GM12872 (cell line): Measurements from ENCODE around the gene RABGAP1.

Experiments
- TF ChIP-seq, protein P1 (sequence below): IDR thresholded peaks from 3 replicates; pipeline ENCODE4 v1.5.1; 2011; ENCODE audit warnings: low read depth, mild to moderate bottlenecking, low read length, moderate library complexity; ENCODE audit not compliant: insufficient read depth

Gene RABGAP1

DNA sequence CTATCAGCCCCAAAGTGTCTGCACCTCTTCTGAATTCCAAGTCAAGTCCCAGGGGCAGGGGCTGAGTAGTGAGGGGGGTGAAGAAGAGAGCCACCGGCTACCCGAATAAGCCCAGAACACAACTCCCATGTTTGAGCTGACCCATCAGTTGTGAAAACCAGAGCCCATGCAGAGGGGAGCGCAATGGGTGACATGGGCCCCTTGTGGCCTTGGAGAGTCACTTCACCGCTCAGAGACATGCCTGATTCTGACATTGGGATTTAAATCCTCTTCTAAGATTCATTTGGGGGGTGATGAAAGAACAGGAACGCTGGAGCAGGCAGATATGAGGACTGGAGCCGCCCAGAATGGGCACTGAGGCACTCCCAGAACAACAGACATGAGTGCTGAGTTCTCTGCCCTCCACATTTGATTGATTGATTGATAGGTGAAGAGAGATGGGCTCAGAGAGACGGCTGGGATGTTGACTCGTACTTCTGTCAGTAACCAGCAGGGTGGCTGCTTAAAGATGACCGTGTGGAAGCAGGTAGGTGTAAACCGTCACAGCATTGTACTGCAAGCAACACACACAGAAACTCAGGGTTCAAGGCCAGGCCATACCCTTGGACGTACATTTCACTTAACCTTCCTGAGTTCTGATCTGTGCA, 166.9 kb downstream of the RABGAP1 start:
- TF ChIP-seq, protein P1, sequence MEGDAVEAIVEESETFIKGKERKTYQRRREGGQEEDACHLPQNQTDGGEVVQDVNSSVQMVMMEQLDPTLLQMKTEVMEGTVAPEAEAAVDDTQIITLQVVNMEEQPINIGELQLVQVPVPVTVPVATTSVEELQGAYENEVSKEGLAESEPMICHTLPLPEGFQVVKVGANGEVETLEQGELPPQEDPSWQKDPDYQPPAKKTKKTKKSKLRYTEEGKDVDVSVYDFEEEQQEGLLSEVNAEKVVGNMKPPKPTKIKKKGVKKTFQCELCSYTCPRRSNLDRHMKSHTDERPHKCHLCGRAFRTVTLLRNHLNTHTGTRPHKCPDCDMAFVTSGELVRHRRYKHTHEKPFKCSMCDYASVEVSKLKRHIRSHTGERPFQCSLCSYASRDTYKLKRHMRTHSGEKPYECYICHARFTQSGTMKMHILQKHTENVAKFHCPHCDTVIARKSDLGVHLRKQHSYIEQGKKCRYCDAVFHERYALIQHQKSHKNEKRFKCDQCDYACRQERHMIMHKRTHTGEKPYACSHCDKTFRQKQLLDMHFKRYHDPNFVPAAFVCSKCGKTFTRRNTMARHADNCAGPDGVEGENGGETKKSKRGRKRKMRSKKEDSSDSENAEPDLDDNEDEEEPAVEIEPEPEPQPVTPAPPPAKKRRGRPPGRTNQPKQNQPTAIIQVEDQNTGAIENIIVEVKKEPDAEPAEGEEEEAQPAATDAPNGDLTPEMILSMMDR: no peak; the same call in 2 of the 3 replicates

DNA sequence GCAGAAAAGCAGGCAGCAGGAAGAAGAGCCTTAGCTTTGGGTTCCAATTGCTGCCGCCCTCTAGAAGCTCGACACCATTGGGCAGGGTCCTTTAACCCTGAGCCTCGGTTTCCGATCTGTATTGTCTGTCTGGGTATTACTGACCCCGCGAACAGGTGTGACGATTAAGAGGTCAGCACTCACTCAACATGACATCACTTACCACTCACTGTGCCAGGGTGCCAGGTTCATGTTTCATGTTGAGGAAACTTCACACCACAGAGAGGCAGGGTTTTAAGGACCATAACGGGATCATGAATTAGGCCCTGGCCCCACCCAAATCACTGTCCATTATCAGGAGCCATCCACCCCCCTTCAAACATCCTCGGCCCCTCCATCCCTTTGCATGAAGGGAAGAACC, 168.2 kb downstream of the RABGAP1 start:
- TF ChIP-seq, protein P1: no peak

GRCh38 chr9:123109540-123110279, 168.9 kb downstream of the RABGAP1 start:
- TF ChIP-seq, protein P1: no peak

- TF ChIP-seq, protein P1: no peak
Measured at GRCh38 chr9:123111427-123112014, 170.7 kb downstream of the RABGAP1 start.

DNA sequence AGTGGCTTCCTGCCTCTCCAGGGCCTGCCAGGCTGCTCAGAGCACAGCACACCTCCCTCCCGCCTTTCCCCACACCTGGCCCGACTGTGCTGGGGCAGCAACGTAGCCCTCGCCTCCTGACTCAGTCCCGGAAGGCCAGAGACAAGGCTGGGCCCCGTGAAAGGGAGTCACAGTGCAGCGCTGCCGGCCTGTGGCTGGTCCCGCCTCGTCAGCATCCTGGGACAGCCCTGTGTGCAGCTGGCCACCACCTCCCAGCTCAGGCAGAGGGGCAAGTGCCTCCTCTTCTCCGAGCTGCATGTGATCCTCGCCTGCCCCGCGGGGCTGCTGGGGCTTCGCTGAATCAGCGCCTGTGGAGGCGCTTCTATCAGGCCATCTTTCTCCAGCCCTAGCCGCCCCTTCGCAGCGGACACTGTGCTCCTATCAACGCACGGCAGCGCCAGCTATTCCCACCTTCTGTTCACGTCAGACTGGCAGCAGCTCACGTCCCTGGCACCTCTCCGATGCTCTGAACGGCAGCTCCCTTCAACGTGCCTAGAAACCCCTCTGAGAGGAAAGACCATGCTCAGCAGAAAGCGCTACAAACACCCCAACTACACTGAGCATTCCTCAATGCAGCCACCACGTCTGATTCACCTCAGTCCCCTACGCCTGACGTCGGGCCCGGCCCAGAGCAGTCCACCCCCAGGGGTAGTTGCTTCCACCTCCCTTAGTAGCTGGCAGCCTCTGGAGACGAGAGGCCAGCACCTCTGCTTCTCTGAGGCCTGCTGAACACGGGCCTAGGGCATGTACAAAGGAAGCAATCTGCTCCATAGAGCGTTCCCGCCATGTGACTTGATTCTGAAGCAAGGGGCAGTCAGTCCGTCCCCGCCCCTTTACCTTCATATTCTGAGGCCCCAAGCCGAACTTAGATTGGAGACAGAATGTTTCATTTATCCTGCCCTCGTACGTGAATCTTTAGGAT, 171.5 kb downstream of the RABGAP1 start:
- TF ChIP-seq, protein P1: no peak

DNA sequence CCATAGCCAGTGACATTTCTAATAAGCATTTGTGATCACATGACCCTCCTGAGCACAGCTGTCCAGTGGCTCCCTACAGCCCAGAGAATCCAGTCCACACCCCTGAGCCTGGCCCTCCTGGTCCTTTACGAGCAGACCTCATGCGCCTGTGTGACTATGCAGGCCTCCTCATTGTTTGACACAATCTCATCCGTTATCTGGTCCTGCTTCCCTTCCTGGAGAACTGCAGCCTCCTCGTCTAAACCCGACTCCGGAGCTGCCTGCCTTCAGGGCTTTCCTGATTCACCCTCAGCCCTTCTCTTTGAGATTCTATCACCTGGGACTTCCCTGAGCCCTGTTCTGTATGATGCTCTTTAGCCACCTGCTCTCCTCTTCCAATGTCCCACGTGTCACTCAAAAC, 172.4 kb downstream of the RABGAP1 start:
- TF ChIP-seq, protein P1: no peak
